MM.1S (cell line): ENCODE results near the gene CHAMP1.

Experiments
- EZH2phosphoT487 ChIP-seq: fragments of 300-600 bp; sonication (generic); IDR thresholded peaks from 2 replicates; pipeline ENCODE4 v1.6.1; 2018; ENCODE audit warnings: antibody characterized with exemption, low read length
- TF ChIP-seq, protein P1 (sequence below): fragments of 300-600 bp; sonication (generic); IDR thresholded peaks from 2 replicates; pipeline ENCODE4 v1.5.1; 2016; ENCODE audit warnings: antibody characterized with exemption, low read length, mixed read lengths

DNA sequence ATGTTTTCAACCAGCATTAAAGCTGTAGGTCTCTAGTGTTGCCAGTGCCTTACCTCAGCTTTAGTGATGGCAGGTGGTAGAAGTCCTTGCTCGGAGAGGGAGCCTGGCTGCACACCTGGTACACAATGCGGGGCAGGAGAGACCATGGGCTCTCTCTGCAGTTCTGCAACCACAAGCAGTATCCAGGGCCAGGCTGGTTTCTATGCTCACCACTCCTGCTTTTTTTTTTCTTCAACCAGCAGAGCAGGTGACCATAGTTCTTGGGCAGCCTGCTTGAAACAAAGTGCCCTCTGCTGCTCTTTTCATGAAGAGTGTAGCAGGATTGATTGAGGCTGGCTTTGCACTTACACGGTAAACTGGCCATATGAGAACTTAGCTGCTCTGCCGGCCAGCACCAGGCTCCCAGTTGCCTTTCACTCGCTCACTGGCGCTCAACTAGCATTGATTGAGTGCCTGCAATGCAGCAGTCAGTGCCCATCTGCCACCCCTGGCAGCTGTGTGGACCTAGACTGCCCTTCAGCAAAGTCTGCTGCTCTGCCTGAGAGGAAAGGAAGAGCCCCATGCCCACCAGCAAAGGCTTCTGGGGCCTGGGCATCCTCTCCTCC is 4.4 kb upstream of the CHAMP1 start:
- TF ChIP-seq, protein P1, sequence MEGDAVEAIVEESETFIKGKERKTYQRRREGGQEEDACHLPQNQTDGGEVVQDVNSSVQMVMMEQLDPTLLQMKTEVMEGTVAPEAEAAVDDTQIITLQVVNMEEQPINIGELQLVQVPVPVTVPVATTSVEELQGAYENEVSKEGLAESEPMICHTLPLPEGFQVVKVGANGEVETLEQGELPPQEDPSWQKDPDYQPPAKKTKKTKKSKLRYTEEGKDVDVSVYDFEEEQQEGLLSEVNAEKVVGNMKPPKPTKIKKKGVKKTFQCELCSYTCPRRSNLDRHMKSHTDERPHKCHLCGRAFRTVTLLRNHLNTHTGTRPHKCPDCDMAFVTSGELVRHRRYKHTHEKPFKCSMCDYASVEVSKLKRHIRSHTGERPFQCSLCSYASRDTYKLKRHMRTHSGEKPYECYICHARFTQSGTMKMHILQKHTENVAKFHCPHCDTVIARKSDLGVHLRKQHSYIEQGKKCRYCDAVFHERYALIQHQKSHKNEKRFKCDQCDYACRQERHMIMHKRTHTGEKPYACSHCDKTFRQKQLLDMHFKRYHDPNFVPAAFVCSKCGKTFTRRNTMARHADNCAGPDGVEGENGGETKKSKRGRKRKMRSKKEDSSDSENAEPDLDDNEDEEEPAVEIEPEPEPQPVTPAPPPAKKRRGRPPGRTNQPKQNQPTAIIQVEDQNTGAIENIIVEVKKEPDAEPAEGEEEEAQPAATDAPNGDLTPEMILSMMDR, result peak; percentile 32
- TF ChIP-seq EZH2phosphoT487, result no peak
